DMS153 treated with DMSO at 0.1 percent for 48 hours (cell line): Measurements from ENCODE around the gene OR2L2.
"Not testable (repeated sequence)": the region's sequence is repeated elsewhere in the genome, so short reads cannot be mapped to it uniquely, and the experiment has no call there.

Experiments
- DNase-seq: peaks from one replicate; lab custom pipeline; 2025; ENCODE audit not compliant: unreplicated experiment; lab: John Stamatoyannopoulos, UW

The OR2L2 gene, protein sequence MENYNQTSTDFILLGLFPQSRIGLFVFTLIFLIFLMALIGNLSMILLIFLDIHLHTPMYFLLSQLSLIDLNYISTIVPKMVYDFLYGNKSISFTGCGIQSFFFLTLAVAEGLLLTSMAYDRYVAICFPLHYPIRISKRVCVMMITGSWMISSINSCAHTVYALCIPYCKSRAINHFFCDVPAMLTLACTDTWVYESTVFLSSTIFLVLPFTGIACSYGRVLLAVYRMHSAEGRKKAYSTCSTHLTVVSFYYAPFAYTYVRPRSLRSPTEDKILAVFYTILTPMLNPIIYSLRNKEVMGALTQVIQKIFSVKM

DNA sequence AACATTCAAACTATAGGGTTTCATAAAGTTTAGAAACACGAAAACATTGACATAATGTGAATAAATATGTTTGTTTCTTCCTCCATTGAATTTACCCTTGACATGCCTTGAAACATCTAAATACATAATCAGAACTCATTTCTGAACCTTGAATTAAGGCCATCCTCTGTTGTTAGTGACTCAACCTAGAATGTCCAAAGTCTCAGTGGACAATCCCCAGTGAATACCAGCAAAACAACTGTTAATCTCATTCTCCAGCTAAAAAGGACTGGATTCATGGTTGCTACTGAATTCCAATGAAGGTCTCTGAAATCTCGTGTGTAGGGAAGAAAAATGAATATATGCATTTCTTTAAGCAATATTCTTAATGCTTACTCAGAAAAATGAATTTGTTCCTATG is at the start of gene OR2L2:
OR2L2 (plus strand) TSS at position 301 of the 400 bp plus-strand sequence. CDS start 8,198 bp downstream, outside the sequence.
- DNase-seq = no peak

DNA sequence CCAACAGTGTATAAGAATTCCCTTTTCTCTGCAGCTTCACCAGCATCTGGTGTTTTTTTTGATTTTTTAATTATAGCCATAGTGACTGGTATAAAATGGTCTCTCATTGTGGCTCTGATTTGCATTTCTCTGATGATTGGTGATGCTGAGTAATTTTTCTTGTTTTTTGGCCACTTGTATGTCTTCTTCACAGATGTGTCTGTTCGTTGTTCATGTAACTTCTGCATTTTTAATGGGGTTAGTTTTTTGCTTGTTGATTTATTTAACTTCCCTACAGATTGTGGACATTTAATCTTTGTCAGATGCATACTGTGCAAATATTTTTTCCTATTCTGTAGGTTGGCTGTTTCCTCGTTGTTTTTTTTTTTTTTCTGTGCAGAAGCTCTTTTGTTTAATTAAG is 36.9 kb upstream of the OR2L2 start:
- no peak for DNase-seq

DNA sequence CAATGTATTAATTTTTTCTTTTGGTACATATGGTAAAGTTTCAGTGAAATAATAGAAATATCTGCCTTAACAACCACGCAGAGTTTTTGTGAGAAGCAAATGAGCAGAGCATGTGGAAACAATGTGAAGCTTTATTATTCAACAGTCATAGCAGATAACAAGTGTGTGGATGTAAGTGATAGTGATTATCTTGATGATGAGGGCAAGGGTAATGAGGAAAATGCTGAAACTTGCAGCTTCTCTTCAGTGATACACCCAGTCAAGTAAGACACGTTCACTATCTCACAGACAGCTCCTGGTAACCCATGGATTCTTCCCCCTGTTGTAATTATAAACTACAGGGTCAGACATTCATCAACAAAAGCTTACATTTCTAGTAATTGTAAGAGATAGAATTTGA is 31.1 kb upstream of the OR2L2 start:
- no peak for DNase-seq

DNA sequence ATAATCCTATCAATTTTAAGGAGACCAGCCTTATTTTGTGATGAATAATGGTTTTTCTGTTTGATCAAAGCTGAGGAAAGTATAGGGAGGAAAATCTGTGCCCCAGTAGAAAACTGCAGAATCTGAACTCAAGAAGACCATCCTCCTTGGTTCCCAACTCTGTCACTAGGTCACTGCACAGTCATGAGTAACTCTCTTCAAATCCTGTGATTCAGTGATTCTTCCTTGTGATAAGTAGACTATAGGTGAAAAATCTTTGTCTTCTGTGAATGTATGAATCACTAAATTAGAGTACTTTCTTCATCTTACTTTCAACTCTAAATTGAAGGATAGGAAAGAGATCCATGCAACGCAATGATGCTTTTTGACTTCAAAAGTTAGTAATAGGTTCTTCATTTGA is 29.7 kb upstream of the OR2L2 start:
- DNase-seq = no peak

DNA sequence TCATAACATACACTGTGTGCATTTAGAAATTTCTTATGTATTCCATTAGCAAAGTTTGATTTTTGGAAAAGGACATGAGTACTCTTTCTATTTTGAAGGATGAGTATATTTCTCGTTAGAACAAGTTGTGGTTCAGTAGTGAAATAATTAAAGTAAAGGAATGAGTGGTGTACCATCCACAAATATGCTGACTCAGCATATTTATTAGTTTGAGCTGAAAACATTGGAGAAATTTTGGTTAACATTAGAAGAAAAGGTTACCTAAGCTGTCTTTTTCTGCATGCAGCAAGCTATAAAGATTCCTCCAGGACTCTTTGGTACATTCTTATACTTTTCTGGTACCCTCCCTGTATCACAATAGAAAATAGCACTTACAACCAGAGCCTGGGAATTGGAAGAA is 22.1 kb upstream of the OR2L2 start:
- no peak for DNase-seq

DNA sequence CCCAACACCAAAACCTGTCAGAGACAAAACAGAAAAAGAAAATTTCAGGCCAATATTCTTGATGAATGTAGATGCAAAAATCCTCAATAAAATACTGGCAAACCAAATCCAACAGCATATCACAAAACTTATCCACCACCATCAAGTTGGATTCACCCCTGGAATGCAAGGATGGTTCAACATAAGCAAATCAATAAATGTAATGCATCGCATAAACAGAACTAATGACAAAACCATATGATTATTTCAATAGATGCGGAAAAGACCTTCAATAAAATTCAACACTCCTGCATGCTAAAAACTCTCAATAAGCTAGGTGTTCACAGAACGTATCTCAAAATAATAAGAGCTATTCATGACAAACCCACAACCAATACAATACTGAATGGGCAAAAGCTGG is 20.2 kb upstream of the OR2L2 start:
- no peak for DNase-seq

DNA sequence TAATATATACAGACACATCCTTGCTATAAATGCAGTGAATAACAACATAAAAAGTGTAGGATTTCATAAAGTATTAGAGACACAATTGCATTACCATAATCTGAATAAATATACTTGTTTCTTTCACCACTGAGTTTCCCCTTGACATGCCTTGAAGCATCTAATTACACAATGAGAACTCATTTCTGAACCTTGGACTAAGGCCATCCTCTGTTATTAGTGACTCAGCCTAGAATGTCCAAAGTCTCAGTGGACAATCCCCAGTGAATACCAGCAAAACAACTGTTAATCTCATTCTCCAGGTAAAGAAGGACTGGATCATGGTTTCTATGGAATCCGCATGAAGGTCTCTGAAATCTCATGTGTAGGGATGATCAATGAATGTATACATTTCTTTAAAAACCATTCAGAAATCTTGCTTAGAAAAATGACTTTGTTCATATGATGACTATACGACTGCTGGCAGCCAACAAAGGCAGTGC is 16.6 kb upstream of the OR2L2 start, which contains the start of gene OR2L5:
OR2L5 (plus strand) TSS at position 432 of the 482 bp plus-strand sequence. CDS start 8,288 bp downstream, outside the sequence.
- DNase-seq = no peak

DNA sequence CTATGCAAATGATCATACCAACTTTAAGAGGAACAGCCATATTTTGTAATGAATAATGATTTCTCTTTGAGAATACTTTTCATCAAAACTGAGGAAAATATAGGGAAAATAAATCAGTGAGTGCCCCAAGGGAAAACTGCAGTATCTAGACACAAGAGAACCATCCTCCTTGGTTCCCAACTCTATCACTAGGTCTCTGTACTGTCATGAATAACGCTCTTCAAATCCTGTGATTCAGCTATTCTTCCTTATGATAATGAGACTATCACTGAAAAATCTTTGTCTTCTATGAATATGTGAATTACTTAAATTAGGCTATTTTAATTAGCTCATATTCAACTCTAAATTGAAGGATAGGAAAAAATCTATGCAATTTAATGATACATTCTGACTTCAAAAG is 14.1 kb upstream of the OR2L2 start:
- no peak for DNase-seq

DNA sequence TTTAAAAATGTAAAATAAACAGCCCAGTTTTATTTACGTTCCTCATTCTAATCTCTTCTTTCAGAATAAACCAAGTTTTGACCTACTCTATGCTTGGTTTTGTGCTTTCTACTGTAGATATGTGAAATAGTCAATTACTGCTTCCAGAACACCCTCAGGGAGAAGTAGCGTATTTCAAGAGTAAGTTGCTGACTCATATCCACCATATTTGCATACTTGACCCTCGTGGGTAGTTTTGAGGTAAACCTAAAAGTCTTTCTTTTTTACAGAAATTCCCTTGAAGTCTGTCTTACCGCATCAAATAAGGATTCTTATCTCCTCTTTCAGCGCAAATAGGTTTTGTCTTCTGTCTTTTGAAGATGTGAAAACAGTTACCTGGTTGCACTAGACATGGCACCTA is 15.3 kb downstream of the OR2L2 start:
- DNase-seq = no peak

DNA sequence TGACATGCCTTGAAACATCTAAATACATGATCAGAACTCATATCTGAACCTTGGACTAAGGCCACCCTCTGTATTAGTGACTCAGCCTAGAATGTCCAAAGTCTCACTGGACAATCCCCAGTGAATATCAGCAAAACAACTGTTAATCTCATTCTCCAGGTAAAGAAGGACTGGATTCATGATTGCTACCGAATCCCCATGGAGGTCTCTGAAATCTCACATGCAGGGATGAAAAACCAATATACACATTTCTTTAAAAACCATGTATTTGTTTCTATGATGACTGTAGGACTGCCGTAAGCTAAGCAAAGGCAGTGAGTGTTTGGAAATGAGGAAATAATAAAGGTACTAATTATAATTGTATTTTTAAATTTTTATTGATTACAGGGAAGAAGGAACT is 16.7 kb downstream of the OR2L2 start, which contains the start of gene OR2L3:
OR2L3 (plus strand) TSS at position 301 of the 400 bp plus-strand sequence. CDS start 13,846 bp downstream, outside the sequence.
- no peak for DNase-seq

DNA sequence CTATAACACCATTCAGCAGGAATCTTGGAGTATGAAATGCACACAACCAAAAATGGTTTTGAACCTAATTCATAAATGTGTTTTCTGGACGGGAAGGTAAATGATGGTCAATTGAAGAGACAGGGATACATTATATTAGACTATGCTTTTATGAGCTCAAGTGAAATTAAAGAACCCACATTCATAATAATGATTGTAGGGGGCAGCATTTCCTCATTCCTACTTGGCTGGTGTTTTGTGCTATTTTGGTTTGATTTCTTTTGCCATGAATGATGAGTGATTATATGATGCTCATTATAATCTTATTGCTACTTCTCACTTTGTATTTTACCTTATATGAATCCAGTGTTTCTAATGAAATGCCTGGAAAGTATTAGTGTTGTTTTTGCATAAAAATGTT is 17.1 kb downstream of the OR2L2 start:
- no peak for DNase-seq

DNA sequence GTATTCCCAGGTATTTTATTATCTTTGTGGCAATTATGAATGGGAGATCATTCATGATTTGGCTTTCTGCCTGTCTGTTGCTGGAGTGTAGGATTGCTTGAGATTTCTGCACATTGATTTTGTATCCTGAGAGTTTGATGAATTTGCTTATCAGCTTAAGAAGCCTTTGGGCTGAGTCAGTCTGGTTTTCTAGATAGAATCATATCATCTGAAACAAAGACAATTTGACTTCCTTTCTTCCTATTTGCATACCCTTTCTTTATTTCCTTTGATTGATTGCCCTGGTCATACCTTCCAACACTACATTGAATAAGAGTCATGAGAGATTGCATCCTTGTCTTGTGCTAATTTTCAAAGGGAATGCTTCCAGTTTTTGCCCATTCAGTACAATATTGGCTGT is 24.8 kb downstream of the OR2L2 start:
- DNase-seq = no peak

DNA sequence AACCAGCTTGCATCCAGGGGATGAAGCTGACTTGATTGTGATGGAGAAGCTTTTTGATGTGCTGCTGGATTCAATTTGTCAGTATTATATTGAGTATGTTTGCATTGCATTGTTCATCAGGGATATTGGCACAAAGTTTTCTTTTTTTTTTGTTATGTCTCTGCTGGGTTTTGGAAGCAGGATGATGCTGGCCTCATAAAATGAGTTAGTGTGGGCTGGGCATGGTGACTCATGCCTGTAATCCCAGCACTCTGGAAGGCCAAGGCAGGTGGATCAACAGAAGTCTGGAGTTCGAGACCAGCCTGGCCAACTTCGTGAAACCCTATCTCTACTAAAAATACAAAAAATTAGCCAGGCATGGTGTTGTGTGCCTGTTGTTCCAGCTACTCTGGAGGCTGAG is 25.4 kb downstream of the OR2L2 start:
- no peak for DNase-seq

DNA sequence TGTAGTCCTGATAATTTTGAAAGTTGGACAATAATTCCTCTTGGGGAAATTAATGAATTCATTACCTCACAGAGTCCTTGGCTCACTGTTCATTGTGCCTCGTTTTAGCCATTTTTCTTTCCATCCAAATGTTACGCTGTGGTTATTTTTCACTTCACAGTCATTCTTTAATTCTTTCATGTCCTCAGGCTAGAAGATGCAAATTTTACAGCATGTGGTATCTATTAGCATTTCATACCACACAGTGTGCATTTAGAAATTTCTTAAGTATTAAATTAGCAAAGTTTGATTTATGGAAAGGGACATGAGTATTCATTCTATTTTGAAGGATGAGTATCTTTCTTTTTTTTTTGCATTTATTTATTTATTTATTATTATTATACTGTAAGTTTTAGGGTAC is 35.2 kb downstream of the OR2L2 start:
- no peak for DNase-seq

DNA sequence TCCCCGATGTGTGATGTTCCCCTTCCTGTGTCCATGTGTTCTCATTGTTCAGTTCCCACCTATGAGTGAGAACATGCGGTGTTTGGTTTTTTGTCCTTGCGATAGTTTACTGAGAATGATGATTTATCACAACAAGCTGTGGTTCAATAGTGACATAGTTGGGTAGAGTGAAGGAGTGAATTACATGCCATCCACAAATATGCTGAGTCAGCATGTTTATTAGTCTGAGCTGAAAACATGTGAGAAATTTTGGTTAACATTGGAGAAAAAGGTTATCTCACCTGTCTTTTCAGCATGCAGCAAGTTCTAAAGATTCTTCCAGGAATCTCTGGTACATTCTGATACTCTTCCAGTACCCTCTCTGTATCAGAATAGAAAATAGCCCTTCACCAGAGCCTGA is 35.7 kb downstream of the OR2L2 start:
- no peak for DNase-seq

DNA sequence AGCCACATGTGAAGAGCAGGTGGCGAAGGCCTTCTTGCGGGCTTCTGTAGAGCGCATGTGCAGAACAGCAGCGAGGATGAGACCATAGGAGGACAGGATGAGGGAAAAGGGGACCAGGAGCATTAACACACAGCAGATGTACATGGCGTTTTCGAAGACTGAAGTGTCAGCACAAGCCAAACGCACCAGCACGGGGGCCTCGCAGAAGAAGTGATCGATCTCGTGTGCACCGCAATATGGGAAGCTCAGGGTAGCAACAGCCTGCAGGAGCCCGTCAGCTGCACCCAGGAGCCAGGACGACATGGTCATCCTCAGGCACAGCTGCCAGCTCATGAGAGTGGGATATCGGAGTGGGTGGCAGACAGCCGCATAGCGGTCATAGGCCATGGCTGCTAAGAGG is 54.0 kb downstream of the OR2L2 start:
- not testable (repeated sequence) for DNase-seq
